ENCODE results near the gene BOD1L1. TPM values are rescaled to one million over a fixed set of nuclear protein-coding genes. Genes with fewer than 3 reads are reported as not detected.

BOD1L1 gene
- total RNA-seq, 1 donor from 2014 or later, result 37.5 TPM

- DNase-seq (no peak), ATAC-seq (no peak)
- TF ChIP-seq CTCF (IDR thresholded peaks at IDR 0.05), result no peak
- peaks cover 24% of the 10 kb centered on the region for H3K27me3 ChIP-seq
- no peaks in the 10 kb centered on the region for H3K4me1 ChIP-seq
- H3K4me3 ChIP-seq, result no peak overlapping the region
- H3K27ac ChIP-seq, result no peak overlapping the region
- intact Hi-C loops (cut with DNase I), result no loop called here
- no peaks in the 10 kb centered on the region for H3K9me3 ChIP-seq
- no peaks in the 10 kb centered on the region for H3K36me3 ChIP-seq
These were observed 7.8 kb upstream of the BOD1L1 start for GRCh38 chr4:13635286-13635799.

GRCh38 chr4:13633671-13634070, 6.1 kb upstream of the BOD1L1 start:
- no peak overlapping the region for H3K4me3 ChIP-seq
- peaks cover under 1% of the 10 kb centered on the region for H3K4me1 ChIP-seq
- no peak for TF ChIP-seq CTCF (IDR thresholded peaks at IDR 0.05)
- H3K27me3 ChIP-seq, result peaks cover 15% of the 10 kb centered on the region
- DNase-seq, result no peak
- intact Hi-C loops (cut with DNase I), result no loop called here
- H3K36me3 ChIP-seq, result no peaks in the 10 kb centered on the region
- H3K27ac ChIP-seq, result no peak overlapping the region
- H3K9me3 ChIP-seq, result no peaks in the 10 kb centered on the region
- ATAC-seq, result no peak

- Histone ChIP-seq H3K9me3 (no peaks in the 10 kb centered on the region), H3K4me1 (peaks cover 20% of the 10 kb centered on the region), H3K36me3 (no peaks in the 10 kb centered on the region), H3K4me3 (peak overlapping the region; percentile 76), H3K27me3 (no peaks in the 10 kb centered on the region), H3K27ac (peak overlapping the region; percentile 98)
- intact Hi-C loops (cut with DNase I), result no loop called here
- TF ChIP-seq CTCF (IDR thresholded peaks at IDR 0.05), result no peak
- DNase-seq, result peak; percentile 69
- ATAC-seq, result peak; percentile 3
These were observed 333 bp downstream of the BOD1L1 start for GRCh38 chr4:13627178-13627605.

GRCh38 chr4:13626492-13627177, 890 bp downstream of the BOD1L1 start:
- no peak for DNase-seq
- TF ChIP-seq CTCF (IDR thresholded peaks at IDR 0.05), result no peak
- peaks cover 20% of the 10 kb centered on the region for H3K4me1 ChIP-seq
- H3K27me3 ChIP-seq, result no peaks in the 10 kb centered on the region
- peak overlapping the region; percentile 76 for H3K4me3 ChIP-seq
- peak overlapping the region; percentile 67 for H3K27ac ChIP-seq
- H3K36me3 ChIP-seq, result no peaks in the 10 kb centered on the region
- intact Hi-C loops (cut with DNase I), result no loop called here
- no peaks in the 10 kb centered on the region for H3K9me3 ChIP-seq
- ATAC-seq, result no peak

- intact Hi-C loops (cut with DNase I), result no loop called here
- Histone ChIP-seq H3K27ac (no peak overlapping the region), H3K9me3 (no peaks in the 10 kb centered on the region), H3K36me3 (peaks cover 56% of the 10 kb centered on the region), H3K4me3 (no peak overlapping the region), H3K27me3 (no peaks in the 10 kb centered on the region), H3K4me1 (no peaks in the 10 kb centered on the region)
- ATAC-seq (no peak), DNase-seq (no peak)
- no peak for TF ChIP-seq CTCF (IDR thresholded peaks at IDR 0.05)
These were observed 9.2 kb downstream of the BOD1L1 start for GRCh38 chr4:13618212-13618806.
